ENCODE results near the gene TRPC4AP. TPM values are rescaled to one million over a fixed set of nuclear protein-coding genes. Genes with fewer than 3 reads are reported as not detected.
"Not testable (repeated sequence)": the region's sequence is repeated elsewhere in the genome, so short reads cannot be mapped to it uniquely, and the experiment has no call there.

The TRPC4AP gene
- total and polyA plus RNA-seq, 4 donors, result 18.8 to 58.3 (median 54.8) TPM

- ATAC-seq (ENCODE audit: low FRiP score), result no peak
- H3K9me3 ChIP-seq (ENCODE audit: control insufficient read depth, low read length), result no peaks in the 10 kb centered on the region
- WGBS, 2 donors, result 96 to 99% methylated on average over 2 of the region's 2 CpGs
- DNase-seq, result no peak
- no peaks in the 10 kb centered on the region for H3K36me3 ChIP-seq (ENCODE audit: control insufficient read depth in 1 of 2, insufficient read depth in 2 of 2, low read length in 1 of 2)
- no peak overlapping the region for H3K27ac ChIP-seq (ENCODE audit: low read depth in 1 of 2, low read length in 2 of 2)
- no peaks in the 10 kb centered on the region for H3K27me3 ChIP-seq (ENCODE audit: control insufficient read depth in 1 of 2, insufficient read depth in 2 of 2, low read length in 1 of 2)
- no peak overlapping the region for H3K4me3 ChIP-seq (ENCODE audit: low read length in 2 of 2)
- intact Hi-C loops (cut with DNase I), result no loop called here
- H3K4me1 ChIP-seq (ENCODE audit: control insufficient read depth in 1 of 2, insufficient read depth in 2 of 2, low read length in 2 of 2), result no peaks in the 10 kb centered on the region
These were observed 4.1 kb downstream of the TRPC4AP start for GRCh38 chr20:35088231-35089145.

- Histone ChIP-seq H3K9me3 (ENCODE audit: control insufficient read depth, low read length) (no peaks in the 10 kb centered on the region), H3K4me1 (ENCODE audit: control insufficient read depth in 1 of 2, insufficient read depth in 2 of 2, low read length in 2 of 2) (no peaks in the 10 kb centered on the region), H3K4me3 (ENCODE audit: low read length in 2 of 2) (no peak overlapping the region), H3K36me3 (ENCODE audit: control insufficient read depth in 1 of 2, insufficient read depth in 2 of 2, low read length in 1 of 2) (no peaks in the 10 kb centered on the region), H3K27me3 (ENCODE audit: control insufficient read depth in 1 of 2, insufficient read depth in 2 of 2, low read length in 1 of 2) (no peaks in the 10 kb centered on the region), H3K27ac (ENCODE audit: low read depth in 1 of 2, low read length in 2 of 2) (no peak overlapping the region)
- DNase-seq (no peak), ATAC-seq (ENCODE audit: low FRiP score) (no peak)
- WGBS, 2 donors, result 62 to 72% methylated on average over 5 of the region's 5 CpGs
- intact Hi-C loops (cut with DNase I), result no loop called here
These were observed 4.8 kb downstream of the TRPC4AP start for GRCh38 chr20:35087791-35088190.

DNA sequence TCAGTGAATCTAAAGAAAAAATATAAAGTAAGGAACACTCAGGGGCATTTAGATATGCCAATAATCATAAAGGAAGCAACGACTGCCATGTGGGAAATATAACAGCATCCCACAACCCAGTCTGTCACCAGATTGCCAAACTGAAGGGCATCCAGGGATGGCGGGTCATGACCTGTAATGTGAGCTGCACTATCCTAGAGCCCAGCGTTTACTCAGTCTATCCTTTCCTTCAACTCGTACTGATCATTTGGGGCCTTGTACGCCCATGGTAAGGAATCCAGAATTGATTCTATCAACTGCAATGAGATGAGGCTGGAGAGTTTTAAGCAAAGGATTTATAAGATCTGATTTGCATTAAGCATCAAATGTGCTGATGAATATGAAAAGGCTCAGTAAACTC, 5.3 kb downstream of the TRPC4AP start:
- H3K4me3 ChIP-seq (ENCODE audit: low read length in 2 of 2), result no peak overlapping the region
- WGBS, 2 donors, result 62 to 71% methylated on average over 5 of the region's 5 CpGs
- H3K27me3 ChIP-seq (ENCODE audit: control insufficient read depth in 1 of 2, insufficient read depth in 2 of 2, low read length in 1 of 2), result no peaks in the 10 kb centered on the region
- no peak overlapping the region for H3K27ac ChIP-seq (ENCODE audit: low read depth in 1 of 2, low read length in 2 of 2)
- no peaks in the 10 kb centered on the region for H3K9me3 ChIP-seq (ENCODE audit: control insufficient read depth, low read length)
- DNase-seq (no peak), ATAC-seq (ENCODE audit: low FRiP score) (no peak)
- H3K4me1 ChIP-seq (ENCODE audit: control insufficient read depth in 1 of 2, insufficient read depth in 2 of 2, low read length in 2 of 2), result no peaks in the 10 kb centered on the region
- intact Hi-C loops (cut with DNase I), result no loop called here
- no peaks in the 10 kb centered on the region for H3K36me3 ChIP-seq (ENCODE audit: control insufficient read depth in 1 of 2, insufficient read depth in 2 of 2, low read length in 1 of 2)

- intact Hi-C loops (cut with DNase I), result no loop called here
- Histone ChIP-seq H3K4me1 (ENCODE audit: control insufficient read depth in 1 of 2, insufficient read depth in 2 of 2, low read length in 2 of 2) (peaks cover 0 to 2% of the 10 kb centered on the region in 2 donors), H3K9me3 (ENCODE audit: control insufficient read depth, low read length) (no peaks in the 10 kb centered on the region), H3K36me3 (ENCODE audit: control insufficient read depth in 1 of 2, insufficient read depth in 2 of 2, low read length in 1 of 2) (no peaks in the 10 kb centered on the region), H3K27ac (ENCODE audit: low read depth in 1 of 2, low read length in 2 of 2) (no peak overlapping the region), H3K27me3 (ENCODE audit: control insufficient read depth in 1 of 2, insufficient read depth in 2 of 2, low read length in 1 of 2) (no peaks in the 10 kb centered on the region), H3K4me3 (ENCODE audit: low read length in 2 of 2) (no peak overlapping the region)
- WGBS, 2 donors, result 91 to 92% methylated on average over 11 of the region's 11 CpGs
- ATAC-seq (ENCODE audit: low FRiP score), result no peak
- DNase-seq, result no peak
These were observed 7.0 kb downstream of the TRPC4AP start for GRCh38 chr20:35085477-35086225.

- no peaks in the 10 kb centered on the region for H3K27me3 ChIP-seq (ENCODE audit: control insufficient read depth in 1 of 2, insufficient read depth in 2 of 2, low read length in 1 of 2)
- intact Hi-C loops (cut with DNase I), result no loop called here
- no peak for ATAC-seq (ENCODE audit: low FRiP score)
These were observed 7.6 kb downstream of the TRPC4AP start for GRCh38 chr20:35084998-35085397.

GRCh38 chr20:35080348-35080642, 12.3 kb downstream of the TRPC4AP start:
- H3K36me3 ChIP-seq (ENCODE audit: control insufficient read depth in 1 of 2, insufficient read depth in 2 of 2, low read length in 1 of 2); DNase-seq; H3K4me1 ChIP-seq (ENCODE audit: control insufficient read depth in 1 of 2, insufficient read depth in 2 of 2, low read length in 2 of 2); H3K9me3 ChIP-seq (ENCODE audit: control insufficient read depth, low read length); H3K4me3 ChIP-seq (ENCODE audit: low read length in 2 of 2); H3K27ac ChIP-seq (ENCODE audit: low read depth in 1 of 2, low read length in 2 of 2); H3K27me3 ChIP-seq (ENCODE audit: control insufficient read depth in 1 of 2, insufficient read depth in 2 of 2, low read length in 1 of 2); ATAC-seq (ENCODE audit: low FRiP score); intact Hi-C loops (cut with DNase I): not testable (repeated sequence)
- WGBS, 2 donors, result 13 to 14% methylated on average over 5 of the region's 5 CpGs

More at GRCh38 chr20:35084998-35085397, 7.6 kb downstream of the TRPC4AP start:
- no peak for DNase-seq
- Histone ChIP-seq H3K4me3 (ENCODE audit: low read length in 2 of 2) (no peak overlapping the region), H3K4me1 (ENCODE audit: control insufficient read depth in 1 of 2, insufficient read depth in 2 of 2, low read length in 2 of 2) (peaks cover 0 to 2% of the 10 kb centered on the region in 2 donors), H3K36me3 (ENCODE audit: control insufficient read depth in 1 of 2, insufficient read depth in 2 of 2, low read length in 1 of 2) (no peaks in the 10 kb centered on the region), H3K27ac (ENCODE audit: low read depth in 1 of 2, low read length in 2 of 2) (no peak overlapping the region), H3K9me3 (ENCODE audit: control insufficient read depth, low read length) (no peaks in the 10 kb centered on the region)
- 74 to 76% methylated on average over 3 of the region's 3 CpGs for WGBS, 2 donors

- H3K9me3 ChIP-seq (ENCODE audit: control insufficient read depth, low read length), result no peaks in the 10 kb centered on the region
- peaks cover 0 to 2% of the 10 kb centered on the region in 2 donors for H3K4me1 ChIP-seq (ENCODE audit: control insufficient read depth in 1 of 2, insufficient read depth in 2 of 2, low read length in 2 of 2)
- ATAC-seq (ENCODE audit: low FRiP score) (no peak), DNase-seq (no peak)
- intact Hi-C loops (cut with DNase I), result no loop called here
- H3K4me3 ChIP-seq (ENCODE audit: low read length in 2 of 2), result no peak overlapping the region
- no peak overlapping the region for H3K27ac ChIP-seq (ENCODE audit: low read depth in 1 of 2, low read length in 2 of 2)
- no peaks in the 10 kb centered on the region for H3K27me3 ChIP-seq (ENCODE audit: control insufficient read depth in 1 of 2, insufficient read depth in 2 of 2, low read length in 1 of 2)
- peaks cover 4 to 6% of the 10 kb centered on the region in 2 donors for H3K36me3 ChIP-seq (ENCODE audit: control insufficient read depth in 1 of 2, insufficient read depth in 2 of 2, low read length in 1 of 2)
- 79 to 89% methylated on average over 8 of the region's 8 CpGs for WGBS, 2 donors
These were observed 12.9 kb downstream of the TRPC4AP start for GRCh38 chr20:35079472-35080347.

GRCh38 chr20:35077872-35078271, 14.7 kb downstream of the TRPC4AP start:
- DNase-seq (no peak), ATAC-seq (ENCODE audit: low FRiP score) (no peak)
- 94 to 96% methylated on average over 5 of the region's 5 CpGs for WGBS, 2 donors
- intact Hi-C loops (cut with DNase I), result no loop called here
- H3K27me3 ChIP-seq (ENCODE audit: control insufficient read depth in 1 of 2, insufficient read depth in 2 of 2, low read length in 1 of 2), result no peaks in the 10 kb centered on the region
- peaks cover 0 to 2% of the 10 kb centered on the region in 2 donors for H3K4me1 ChIP-seq (ENCODE audit: control insufficient read depth in 1 of 2, insufficient read depth in 2 of 2, low read length in 2 of 2)
- H3K9me3 ChIP-seq (ENCODE audit: control insufficient read depth, low read length), result no peaks in the 10 kb centered on the region
- H3K36me3 ChIP-seq (ENCODE audit: control insufficient read depth in 1 of 2, insufficient read depth in 2 of 2, low read length in 1 of 2), result peaks cover 4 to 6% of the 10 kb centered on the region in 2 donors
- H3K27ac ChIP-seq (ENCODE audit: low read depth in 1 of 2, low read length in 2 of 2), result no peak overlapping the region
- H3K4me3 ChIP-seq (ENCODE audit: low read length in 2 of 2), result no peak overlapping the region

Measured in aorta (tissue), 5 donors.